ENCODE measurements around the gene DNAH1.
A peak's percentile ranks its signal among the peaks of the same experiment; 100 is the strongest.

DNAH1 gene

GRCh38 chr3:52346623-52347530, 30.8 kb downstream of the DNAH1 start:
- in situ Hi-C loops (cut with HindIII; ENCODE audit: low sequenced_read_pairs), result no loop called here
- TF ChIP-seq CTCF (IDR thresholded peaks at IDR 0.05; ENCODE audit: low read depth, low read length, missing control alignments), result no peak
- DNase-seq (ENCODE audit: low read depth), result peak; percentile 18
- no peak overlapping the region for H3K4me3 ChIP-seq (ENCODE audit: low read depth, low read length)

- in situ Hi-C loops (cut with HindIII; ENCODE audit: low sequenced_read_pairs), result no loop called here
- no peak for DNase-seq (ENCODE audit: low read depth)
- H3K4me3 ChIP-seq (ENCODE audit: low read depth, low read length), result no peak overlapping the region
- TF ChIP-seq CTCF (IDR thresholded peaks at IDR 0.05; ENCODE audit: low read depth, low read length, missing control alignments), result no peak
Measured at GRCh38 chr3:52347716-52348635, 31.9 kb downstream of the DNAH1 start.

GRCh38 chr3:52349131-52349530, 33.0 kb downstream of the DNAH1 start:
- in situ Hi-C loops (cut with HindIII; ENCODE audit: low sequenced_read_pairs), result no loop called here
- H3K4me3 ChIP-seq (ENCODE audit: low read depth, low read length), result no peak overlapping the region
- TF ChIP-seq CTCF (IDR thresholded peaks at IDR 0.05; ENCODE audit: low read depth, low read length, missing control alignments), result no peak
- DNase-seq (ENCODE audit: low read depth), result no peak

GRCh38 chr3:52349611-52350395, 33.7 kb downstream of the DNAH1 start:
- in situ Hi-C loops (cut with HindIII; ENCODE audit: low sequenced_read_pairs), result no loop called here

GRCh38 chr3:52350416-52350815, 34.3 kb downstream of the DNAH1 start:
- H3K4me3 ChIP-seq (ENCODE audit: low read depth, low read length), result no peak overlapping the region
- in situ Hi-C loops (cut with HindIII; ENCODE audit: low sequenced_read_pairs), result no loop called here
- no peak for DNase-seq (ENCODE audit: low read depth)
- TF ChIP-seq CTCF (IDR thresholded peaks at IDR 0.05; ENCODE audit: low read depth, low read length, missing control alignments), result no peak

More at GRCh38 chr3:52349611-52350395, 33.7 kb downstream of the DNAH1 start:
- no peak for TF ChIP-seq CTCF (IDR thresholded peaks at IDR 0.05; ENCODE audit: low read depth, low read length, missing control alignments)
- H3K4me3 ChIP-seq (ENCODE audit: low read depth, low read length), result no peak overlapping the region
- no peak for DNase-seq (ENCODE audit: low read depth)

All from astrocyte of the cerebellum (primary cell).